ENCODE results near the gene MGAT3. TPM values are rescaled to one million over a fixed set of nuclear protein-coding genes. Genes with fewer than 3 reads are reported as not detected.

The MGAT3 gene
- total and polyA plus RNA-seq, 2 of the 13 experiments (the other 11 are each of a cell fraction or from before 2014, with no cell fraction given): 0.11 to 0.15 TPM

DNA sequence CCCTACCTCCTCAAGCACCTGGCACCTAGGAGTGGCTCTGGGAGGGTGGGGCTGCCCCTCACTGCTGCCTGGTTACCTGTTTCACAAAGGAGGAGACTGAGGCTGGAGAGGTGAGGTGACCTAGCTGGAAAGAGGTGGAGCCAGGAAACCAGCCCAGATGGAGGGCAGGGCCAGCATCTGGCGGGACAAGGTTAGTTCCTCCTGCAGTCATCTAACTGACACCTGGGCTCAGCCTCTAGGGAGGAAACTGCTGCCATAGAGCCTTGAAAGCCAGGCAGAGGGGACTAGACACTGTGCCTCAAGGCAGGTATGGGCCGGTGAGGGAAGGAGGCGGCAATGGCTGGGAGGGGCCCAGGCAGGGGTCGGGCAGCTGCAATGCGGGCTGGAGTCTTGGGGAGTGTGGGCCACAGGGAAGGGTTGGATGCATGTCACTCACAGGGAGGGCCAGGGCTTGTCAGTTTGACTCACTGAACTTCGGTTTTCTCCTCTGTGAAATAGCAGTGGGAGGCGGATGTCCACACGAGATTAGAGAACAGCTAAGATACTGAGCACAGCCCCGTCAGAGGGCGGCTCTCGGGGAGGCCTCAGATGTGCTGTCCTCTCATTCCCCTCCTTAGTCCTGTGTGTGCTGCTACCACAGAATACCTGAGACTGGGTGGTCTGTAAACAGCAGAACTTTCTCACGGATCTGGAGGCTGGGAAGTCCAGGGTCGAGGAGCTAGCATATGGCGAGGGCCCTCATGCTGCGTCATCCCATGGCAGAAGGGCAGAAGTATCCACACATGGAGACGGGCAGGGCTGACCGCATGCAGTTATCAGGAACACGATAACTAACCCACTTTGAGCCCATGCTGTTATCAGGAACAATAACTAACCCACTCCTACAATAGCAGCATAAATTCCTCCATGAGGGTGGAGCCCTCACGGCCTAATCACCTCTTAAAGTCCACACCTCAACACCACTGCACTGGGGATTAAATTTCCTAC lies 16.1 kb downstream of the MGAT3 start:
- TF ChIP-seq CBX2 (IDR thresholded peaks at IDR 0.05; ENCODE audit: low read depth, low read length) (no peak), CBX2 (CRISPR knock-in tag; IDR thresholded peaks at IDR 0.05; ENCODE audit: low read depth) (no peak), ZNF263 (CRISPR knock-in tag; IDR thresholded peaks at IDR 0.05) (0 out of 2 replicates have a peak, but pooled peaks have one; percentile 16)
- CTCF ChIA-PET (ENCODE audit: low intra/inter-chr PET ratio, low total read pairs): no interaction called here
- no peak for FAIRE-seq
- Histone ChIP-seq H3K4me2 (ENCODE audit: low read depth, low read length) (peak overlapping the region; percentile 91), H4K20me1 (ENCODE audit: insufficient read depth, low read length) (no peaks in the 10 kb centered on the region), H3K9me3 (ENCODE audit: low read length) (no peaks in the 10 kb centered on the region), H3K27ac (ENCODE audit: extremely low read length, insufficient read depth, low read length) (no peak overlapping the region), H3K9ac (ENCODE audit: insufficient read depth, low read depth, low read length) (no peak overlapping the region), H3K4me1 (ENCODE audit: insufficient read depth, low read length) (peaks cover 71% of the 10 kb centered on the region), H2AFZ (ENCODE audit: low read length) (no peak overlapping the region), H3K79me2 (ENCODE audit: insufficient read depth, low read length) (no peaks in the 10 kb centered on the region), H3K36me3 (replicated peaks in 1 of 2; ENCODE audit: control insufficient read depth in 1 of 2, insufficient read depth in 2 of 2, low read length in 2 of 2) (no peaks in the 10 kb centered on the region), H3K4me3 (replicated peaks in 1 of 3; ENCODE audit: insufficient read depth in 1 of 3, low read depth in 2 of 3, low read length in 3 of 3) (peak overlapping the region in 1 of 3 experiments; percentile 22; a peak in 1 of 6 replicates), H3K27me3 (ENCODE audit: control insufficient read depth in 1 of 2, insufficient read depth in 2 of 2, low read length in 2 of 2) (peaks cover 1 to 21% of the 10 kb centered on the region in 2 experiments; a peak in 3 of 5 replicates)
- no peak for ATAC-seq
- no TSS peak for BruUV-seq (replicated peaks)
- in situ Hi-C loops (cut with HindIII; ENCODE audit: extremely low pct_ligation_motif_present, low pct_unique_long_range_greater_than_20kb): no loop called here
- 25% methylated on average over 11 of the region's 19 CpGs for WGBS (ENCODE audit: low lambda C conversion rate)
- intact Hi-C loops (cut with micrococcal nuclease; ENCODE audit: unreplicated experiment): no loop called here
- no peak for DNase-seq (ENCODE audit: low spot score)
- POLR2A ChIA-PET: interaction anchor here (0.8 to 1.7 kb wide), 4 partner anchors 21 to 571 kb away, joined by 3 to 6 read pairs (median 4); partner anchors contain the start of gene MIEF1

DNA sequence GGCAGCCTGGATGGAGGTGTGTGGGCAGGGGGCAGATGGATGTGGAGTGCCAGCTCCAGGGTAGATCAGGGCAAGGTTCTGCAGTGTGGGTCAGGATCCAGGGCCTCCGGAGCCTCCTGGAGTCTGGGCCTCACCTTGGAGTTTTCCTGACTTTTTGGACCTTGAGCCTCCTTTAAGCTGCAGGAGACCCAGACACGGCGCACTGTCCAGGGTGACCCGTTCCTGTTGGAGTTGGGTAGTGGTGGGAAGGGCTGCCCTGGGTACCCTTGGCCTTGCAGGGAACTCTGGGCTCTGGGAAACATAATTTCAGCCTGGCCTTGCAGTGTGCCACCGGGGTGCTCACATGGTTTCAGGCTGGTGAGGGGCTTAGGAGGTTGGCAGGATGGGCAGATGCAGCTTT lies 17.0 kb downstream of the MGAT3 start:
- DNase-seq (ENCODE audit: low spot score): no peak
- WGBS (ENCODE audit: low lambda C conversion rate): 0% methylated on average over 3 of the region's 5 CpGs
- Histone ChIP-seq H3K79me2 (ENCODE audit: insufficient read depth, low read length) (no peaks in the 10 kb centered on the region), H3K27me3 (ENCODE audit: control insufficient read depth in 1 of 2, insufficient read depth in 2 of 2, low read length in 2 of 2) (peaks cover 1 to 12% of the 10 kb centered on the region in 2 experiments; a peak in 3 of 5 replicates), H3K9ac (ENCODE audit: insufficient read depth, low read depth, low read length) (no peak overlapping the region), H3K9me3 (ENCODE audit: low read length) (no peaks in the 10 kb centered on the region), H3K36me3 (replicated peaks in 1 of 2; ENCODE audit: control insufficient read depth in 1 of 2, insufficient read depth in 2 of 2, low read length in 2 of 2) (no peaks in the 10 kb centered on the region), H3K4me3 (replicated peaks in 1 of 3; ENCODE audit: insufficient read depth in 1 of 3, low read depth in 2 of 3, low read length in 3 of 3) (no peak overlapping the region), H2AFZ (ENCODE audit: low read length) (no peak overlapping the region), H4K20me1 (ENCODE audit: insufficient read depth, low read length) (no peaks in the 10 kb centered on the region), H3K4me2 (ENCODE audit: low read depth, low read length) (peak overlapping the region; percentile 32; the same call in 1 of the 2 replicates), H3K27ac (ENCODE audit: extremely low read length, insufficient read depth, low read length) (no peak overlapping the region), H3K4me1 (ENCODE audit: insufficient read depth, low read length) (peaks cover 68% of the 10 kb centered on the region)
- BruUV-seq (replicated peaks): no TSS peak
- TF ChIP-seq SNAPC2 (CRISPR knock-in tag; IDR thresholded peaks at IDR 0.05) (no peak), HNRNPL (IDR thresholded peaks at IDR 0.05; ENCODE audit: low read depth, low read length) (0 out of 2 replicates have a peak, but pooled peaks have one; percentile 57)
- ATAC-seq: no peak
- POLR2A ChIA-PET: interaction anchor here (1.4 to 1.7 kb wide), 2 partner anchors 46 to 570 kb away, joined by 4 to 6 read pairs; no protein-coding TSS in a partner anchor
- no peak for FAIRE-seq
- CTCF ChIA-PET (ENCODE audit: low intra/inter-chr PET ratio, low total read pairs): no interaction called here
- intact Hi-C loops (cut with micrococcal nuclease; ENCODE audit: unreplicated experiment): no loop called here
- in situ Hi-C loops (cut with HindIII; ENCODE audit: extremely low pct_ligation_motif_present, low pct_unique_long_range_greater_than_20kb): no loop called here
